GM12892 (cell line): ENCODE measurements around the gene IL4I1.

Experiments
- POLR2A ChIP-seq: IDR thresholded peaks from 2 replicates; pipeline ENCODE4 v1.6.1; 2011; ENCODE audit warnings: low read depth, low read length, control low read depth
- POLR2AphosphoS5 ChIP-seq: IDR thresholded peaks from 2 replicates; pipeline ENCODE4 v1.6.1; 2011; ENCODE audit warnings: low read depth, low read length, control low read depth

DNA sequence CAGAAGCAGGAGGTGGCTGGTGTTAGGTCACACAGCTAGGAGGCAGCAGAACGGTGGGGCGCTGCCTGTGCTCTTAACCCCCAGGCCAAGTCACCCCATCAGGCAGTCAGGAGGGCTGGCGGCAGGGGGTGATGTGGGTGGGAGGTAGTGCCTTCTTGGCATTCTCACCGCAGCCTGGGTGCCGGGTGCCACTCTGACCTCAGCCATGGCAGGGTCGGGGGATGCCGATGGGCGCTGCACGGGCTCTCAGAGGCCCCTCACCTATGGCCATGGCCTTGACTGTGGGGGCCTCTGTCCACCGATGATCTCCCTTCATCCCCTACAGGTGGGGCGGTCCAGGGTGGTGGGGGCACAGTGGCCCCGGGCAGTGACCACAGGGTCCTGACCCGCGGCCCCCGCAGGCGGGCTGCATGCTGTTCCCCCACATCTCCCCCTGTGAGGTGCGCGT, 40.1 kb downstream of the IL4I1 start:
- TF ChIP-seq POLR2A (no peak), POLR2AphosphoS5 (no peak; the same call in 1 of the 2 replicates)
